Dedifferentiated amniotic fluid mesenchymal stem cell (primary cell): Measurements from ENCODE around the gene YIPF5.

Source experiments
- DNase-seq: peaks from one replicate; pipeline ENCODE4 v3.0.0-alpha.2; 2016; ENCODE audit errors: extremely low spot score

Gene YIPF5

GRCh38 chr5:144125163-144125726 lies 45.2 kb downstream of the YIPF5 start:
- DNase-seq, result no peak

GRCh38 chr5:144122641-144123040 lies 47.8 kb downstream of the YIPF5 start:
- no peak for DNase-seq

GRCh38 chr5:144122081-144122480 lies 48.4 kb downstream of the YIPF5 start:
- DNase-seq, result no peak

- no peak for DNase-seq
These were observed 48.9 kb downstream of the YIPF5 start for GRCh38 chr5:144121577-144121976.

- no peak for DNase-seq
These were observed 49.7 kb downstream of the YIPF5 start for GRCh38 chr5:144120661-144121180.

GRCh38 chr5:144117412-144117811 lies 53.0 kb downstream of the YIPF5 start:
- DNase-seq, result no peak

GRCh38 chr5:144114571-144114970 lies 55.9 kb downstream of the YIPF5 start:
- DNase-seq, result no peak
